CD4-positive, alpha-beta T cell (primary cell): ENCODE measurements around the gene ECT2. TPM values are rescaled to one million over a fixed set of nuclear protein-coding genes. Genes with fewer than 3 reads are reported as not detected.

ENCODE experiments used
- ATAC-seq: fragments of 200-7000 bp; cut with Tn5 transposase; one replicate; pipeline ENCODE4 v1.10.0; 2022; ENCODE audit warnings: mild to moderate bottlenecking; ENCODE audit not compliant: poor library complexity
- CTCF ChIA-PET: fragments of 350-600 bp; sonication (Branson Sonifier 250); formaldehyde crosslinking; loops from one replicate; lab custom pipeline; 2021; ENCODE audit warnings: antibody characterized with exemption, inconsistent platforms; lab: Charles Lee
- POLR2A ChIA-PET: fragments of 350-600 bp; sonication (Branson Sonifier 250); formaldehyde crosslinking; loops from one replicate; lab custom pipeline; 2021; ENCODE audit warnings: antibody characterized with exemption, inconsistent platforms; lab: Charles Lee
- DNase-seq, 14 experiments: peaks; one replicate each; pipeline ENCODE4 v3.0.0-alpha.2; 2013 to 2020; ENCODE audit warnings: mixed read lengths in 2 of 14
- H3K27ac ChIP-seq, 2 donors: one replicate each; pipeline versions ENCODE4 v1.5.1 to v1.7.0; 2013; ENCODE audit warnings: low read length in 2 of 2, low read depth in 1 of 2, mild to moderate bottlenecking in 1 of 2
- H3K27me3 ChIP-seq, 2 experiments: 1 replicate in 1 of 2; 2 replicates in 1 of 2; pipeline versions ENCODE4 v1.6.1 to v1.7.0; 2013; ENCODE audit warnings: low read length in 2 of 2, control low read depth in 1 of 2, mild to moderate bottlenecking in 1 of 2, moderate library complexity in 1 of 2; ENCODE audit not compliant: insufficient read depth in 2 of 2, control insufficient read depth in 1 of 2
- H3K36me3 ChIP-seq: one replicate; pipeline ENCODE4 v1.6.1; 2013; ENCODE audit warnings: low read length, control low read depth; ENCODE audit not compliant: insufficient read depth
- H3K4me1 ChIP-seq: one replicate; pipeline ENCODE4 v1.6.1; 2013; ENCODE audit warnings: low read length, control low read depth; ENCODE audit not compliant: insufficient read depth
- H3K4me3 ChIP-seq: one replicate; pipeline ENCODE4 v1.5.1; 2013; ENCODE audit warnings: mild to moderate bottlenecking, low read length, moderate library complexity
- H3K9me3 ChIP-seq, 2 experiments: 1 replicate in 1 of 2; 2 replicates in 1 of 2; pipeline versions ENCODE4 v1.6.1 to v1.7.0; 2013; ENCODE audit warnings: low read length in 2 of 2, mild to moderate bottlenecking in 2 of 2, control low read depth in 1 of 2, moderate library complexity in 1 of 2; ENCODE audit not compliant: control insufficient read depth in 1 of 2, insufficient read depth in 1 of 2
- H3K27ac Mint-ChIP-seq: one replicate; pipeline ENCODE4 v1.8.0; 2020; ENCODE audit warnings: mixed read lengths
- H3K27me3 Mint-ChIP-seq: one replicate; pipeline ENCODE4 v1.8.0; 2021; ENCODE audit warnings: mixed read lengths
- H3K36me3 Mint-ChIP-seq: one replicate; pipeline ENCODE4 v1.8.0; 2021; ENCODE audit warnings: low read depth, mixed read lengths
- H3K4me1 Mint-ChIP-seq: one replicate; pipeline ENCODE4 v1.8.0; 2021; ENCODE audit warnings: low read depth, mixed read lengths
- H3K4me3 Mint-ChIP-seq: one replicate; pipeline ENCODE4 v1.8.0; 2020; ENCODE audit warnings: mild to moderate bottlenecking, mixed read lengths
- H3K9me3 Mint-ChIP-seq: one replicate; pipeline ENCODE4 v1.8.0; 2020; ENCODE audit warnings: mixed read lengths
- CTCF ChIP-seq: fragments of 200-600 bp; IDR thresholded peaks from one replicate; pipeline ENCODE4 v1.8.0; 2022; ENCODE audit warnings: antibody characterized with exemption, mild to moderate bottlenecking
- intact Hi-C, 2 experiments: fragments of 100-400 bp; cut with DNase I in 1 of 2; cut with micrococcal nuclease in 1 of 2; formaldehyde crosslinking; loops; one replicate each; pipeline versions ENCODE4 v1.15.1 to v1.9.0; 2023 to 2025; cut with DNase I, micrococcal nuclease
- total RNA-seq, 174 experiments: library from RNA in 2 of 174; stranded (reverse) in 2 of 174; gene quantifications; one replicate each; pipeline ENCODE4 v1.2.3 and lab custom pipeline; 2021 to 2026

ECT2 gene
- total RNA-seq, 2 experiments from 2014 or later = 0.71 to 1.1 TPM

GRCh38 chr3:172787746-172788145 is 37.2 kb downstream of the ECT2 start:
- H3K36me3 Mint-ChIP-seq = no peaks in the 10 kb centered on the region
- no peak for DNase-seq
- H3K4me3 Mint-ChIP-seq = no peak overlapping the region
- POLR2A ChIA-PET = no interaction called here
- H3K4me1 ChIP-seq = no peaks in the 10 kb centered on the region
- no peak overlapping the region for H3K27ac Mint-ChIP-seq
- H3K4me1 Mint-ChIP-seq = no peaks in the 10 kb centered on the region
- CTCF ChIA-PET = no interaction called here
- ATAC-seq = no peak
- H3K9me3 ChIP-seq = no peaks in the 10 kb centered on the region
- H3K4me3 ChIP-seq = no peak overlapping the region
- intact Hi-C loops = no loop called here
- TF ChIP-seq CTCF = no peak
- no peaks in the 10 kb centered on the region for H3K27me3 ChIP-seq
- H3K36me3 ChIP-seq = no peaks in the 10 kb centered on the region
- no peak overlapping the region for H3K27ac ChIP-seq
- no peaks in the 10 kb centered on the region for H3K9me3 Mint-ChIP-seq
- no peaks in the 10 kb centered on the region for H3K27me3 Mint-ChIP-seq

- Histone ChIP-seq H3K27me3 (no peaks in the 10 kb centered on the region), H3K36me3 (no peaks in the 10 kb centered on the region), H3K9me3 (no peaks in the 10 kb centered on the region), H3K27ac (no peak overlapping the region), H3K4me1 (no peaks in the 10 kb centered on the region), H3K4me3 (no peak overlapping the region)
- Mint-ChIP-seq H3K4me3 (no peak overlapping the region), H3K4me1 (no peaks in the 10 kb centered on the region), H3K27me3 (no peaks in the 10 kb centered on the region), H3K27ac (no peak overlapping the region), H3K9me3 (no peaks in the 10 kb centered on the region), H3K36me3 (peaks cover 6% of the 10 kb centered on the region)
- no peak for TF ChIP-seq CTCF
- DNase-seq (no peak), ATAC-seq (no peak)
- intact Hi-C loops = no loop called here
- CTCF ChIA-PET = no interaction called here
- POLR2A ChIA-PET = no interaction called here
These were observed 48.7 kb downstream of the ECT2 start for GRCh38 chr3:172799246-172799645.

GRCh38 chr3:172800156-172800555 is 49.6 kb downstream of the ECT2 start:
- H3K9me3 Mint-ChIP-seq = no peaks in the 10 kb centered on the region
- DNase-seq (no peak), ATAC-seq (no peak)
- no peaks in the 10 kb centered on the region for H3K36me3 ChIP-seq
- H3K27me3 ChIP-seq = no peaks in the 10 kb centered on the region
- H3K4me3 Mint-ChIP-seq = no peak overlapping the region
- no peak overlapping the region for H3K27ac ChIP-seq
- no peaks in the 10 kb centered on the region for H3K4me1 Mint-ChIP-seq
- H3K36me3 Mint-ChIP-seq = peaks cover 4% of the 10 kb centered on the region
- H3K27me3 Mint-ChIP-seq = no peaks in the 10 kb centered on the region
- no peaks in the 10 kb centered on the region for H3K4me1 ChIP-seq
- no peak overlapping the region for H3K4me3 ChIP-seq
- intact Hi-C loops = no loop called here
- TF ChIP-seq CTCF = no peak
- ChIA-PET POLR2A (no interaction called here), CTCF (no interaction called here)
- H3K9me3 ChIP-seq = no peaks in the 10 kb centered on the region
- no peak overlapping the region for H3K27ac Mint-ChIP-seq
